ENCODE data around the gene AP2A1. TPM values are rescaled to one million over a fixed set of nuclear protein-coding genes. Genes with fewer than 3 reads are reported as not detected.

AP2A1 gene
- total RNA-seq, 2 experiments from 2014 or later = 83.4 to 84.5 TPM

DNA sequence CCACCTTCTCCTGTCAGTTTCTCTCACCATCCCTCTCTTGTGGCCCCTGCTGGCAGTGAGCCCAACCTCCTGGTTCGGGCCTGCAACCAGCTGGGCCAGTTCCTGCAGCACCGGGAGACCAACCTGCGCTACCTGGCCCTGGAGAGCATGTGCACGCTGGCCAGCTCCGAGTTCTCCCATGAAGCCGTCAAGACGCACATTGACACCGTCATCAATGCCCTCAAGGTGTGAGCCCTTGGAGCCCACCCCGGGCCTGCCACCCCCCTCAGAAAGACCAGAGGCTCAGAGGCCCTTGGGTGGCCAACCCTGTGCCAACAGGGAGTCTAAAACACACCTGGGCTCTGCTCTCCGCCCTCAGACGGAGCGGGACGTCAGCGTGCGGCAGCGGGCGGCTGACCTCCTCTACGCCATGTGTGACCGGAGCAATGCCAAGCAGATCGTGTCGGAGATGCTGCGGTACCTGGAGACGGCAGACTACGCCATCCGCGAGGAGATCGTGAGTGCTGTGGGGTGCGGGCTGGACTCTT is 32.5 kb downstream of the AP2A1 start:
- H3K4me1 Mint-ChIP-seq (ENCODE audit: low read depth) = no peaks in the 10 kb centered on the region
- intact Hi-C loops (cut with micrococcal nuclease) = no loop called here
- POLR2A ChIA-PET = interaction anchor here (1.0 kb wide), 1 partner anchor 13 kb away, joined by 4 read pairs; no protein-coding TSS in a partner anchor
- H3K27ac Mint-ChIP-seq = no peak overlapping the region
- TF ChIP-seq CTCF (IDR thresholded peaks at IDR 0.05) = no peak
- H3K27me3 Mint-ChIP-seq = no peaks in the 10 kb centered on the region
- H3K4me3 Mint-ChIP-seq = no peak overlapping the region
- DNase-seq (no peak), ATAC-seq (no peak)
- peaks cover 27% of the 10 kb centered on the region for H3K36me3 Mint-ChIP-seq (ENCODE audit: low read depth)
- H3K9me3 Mint-ChIP-seq = no peaks in the 10 kb centered on the region
- CTCF ChIA-PET = no interaction called here

DNA sequence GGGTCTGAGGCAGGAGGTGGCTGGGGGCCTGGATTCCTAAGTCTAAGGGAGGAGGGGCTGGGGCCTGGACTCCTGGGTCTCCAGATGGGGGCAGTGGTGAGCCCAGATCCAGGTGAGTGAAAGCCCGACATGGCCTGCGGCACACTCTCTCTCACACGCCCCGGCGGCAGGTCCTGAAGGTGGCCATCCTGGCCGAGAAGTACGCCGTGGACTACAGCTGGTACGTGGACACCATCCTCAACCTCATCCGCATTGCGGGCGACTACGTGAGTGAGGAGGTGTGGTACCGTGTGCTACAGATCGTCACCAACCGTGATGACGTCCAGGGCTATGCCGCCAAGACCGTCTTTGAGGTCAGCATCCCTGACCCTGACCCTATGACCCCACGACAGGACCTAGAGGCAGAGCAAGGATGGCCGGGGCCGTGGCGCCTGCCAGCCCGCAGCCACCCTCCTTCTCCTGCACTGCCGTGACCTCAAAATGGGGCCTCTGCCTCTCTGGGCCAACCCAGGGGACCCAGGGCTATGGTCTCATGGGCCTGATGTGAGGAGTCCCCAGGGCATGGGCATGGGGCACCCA is 33.1 kb downstream of the AP2A1 start:
- DNase-seq (peak; percentile 31), ATAC-seq (no peak)
- POLR2A ChIA-PET = no interaction called here
- TF ChIP-seq CTCF (IDR thresholded peaks at IDR 0.05) = peak; percentile 26
- no peaks in the 10 kb centered on the region for H3K9me3 Mint-ChIP-seq
- intact Hi-C loops (cut with micrococcal nuclease) = no loop called here
- H3K4me1 Mint-ChIP-seq (ENCODE audit: low read depth) = no peaks in the 10 kb centered on the region
- peaks cover 27% of the 10 kb centered on the region for H3K36me3 Mint-ChIP-seq (ENCODE audit: low read depth)
- H3K27me3 Mint-ChIP-seq = no peaks in the 10 kb centered on the region
- CTCF ChIA-PET = no interaction called here
- H3K27ac Mint-ChIP-seq = no peak overlapping the region
- H3K4me3 Mint-ChIP-seq = no peak overlapping the region

GRCh38 chr19:49800771-49801170 is 34.0 kb downstream of the AP2A1 start:
- POLR2A ChIA-PET = no interaction called here
- H3K27ac Mint-ChIP-seq = no peak overlapping the region
- no peaks in the 10 kb centered on the region for H3K27me3 Mint-ChIP-seq
- intact Hi-C loops (cut with micrococcal nuclease) = no loop called here
- H3K36me3 Mint-ChIP-seq (ENCODE audit: low read depth) = peaks cover 26% of the 10 kb centered on the region
- no peaks in the 10 kb centered on the region for H3K9me3 Mint-ChIP-seq
- TF ChIP-seq CTCF (IDR thresholded peaks at IDR 0.05) = no peak
- DNase-seq (no peak), ATAC-seq (no peak)
- CTCF ChIA-PET = no interaction called here
- no peaks in the 10 kb centered on the region for H3K4me1 Mint-ChIP-seq (ENCODE audit: low read depth)
- H3K4me3 Mint-ChIP-seq = no peak overlapping the region

GRCh38 chr19:49801401-49801888 is 34.6 kb downstream of the AP2A1 start:
- no peaks in the 10 kb centered on the region for H3K9me3 Mint-ChIP-seq
- no peaks in the 10 kb centered on the region for H3K4me1 Mint-ChIP-seq (ENCODE audit: low read depth)
- peaks cover 28% of the 10 kb centered on the region for H3K36me3 Mint-ChIP-seq (ENCODE audit: low read depth)
- DNase-seq (no peak), ATAC-seq (no peak)
- intact Hi-C loops (cut with micrococcal nuclease) = no loop called here
- TF ChIP-seq CTCF (IDR thresholded peaks at IDR 0.05) = no peak
- ChIA-PET POLR2A (no interaction called here), CTCF (no interaction called here)
- H3K27me3 Mint-ChIP-seq = no peaks in the 10 kb centered on the region
- H3K27ac Mint-ChIP-seq = no peak overlapping the region
- H3K4me3 Mint-ChIP-seq = no peak overlapping the region

- Mint-ChIP-seq H3K4me3 (no peak overlapping the region), H3K27me3 (no peaks in the 10 kb centered on the region), H3K9me3 (no peaks in the 10 kb centered on the region), H3K27ac (no peak overlapping the region), H3K36me3 (ENCODE audit: low read depth) (peaks cover 26% of the 10 kb centered on the region), H3K4me1 (ENCODE audit: low read depth) (no peaks in the 10 kb centered on the region)
- POLR2A ChIA-PET = no interaction called here
- CTCF ChIA-PET = no interaction called here
- DNase-seq = no peak
- intact Hi-C loops (cut with micrococcal nuclease) = no loop called here
- ATAC-seq = no peak
- TF ChIP-seq CTCF (IDR thresholded peaks at IDR 0.05) = no peak
Observed at GRCh38 chr19:49801966-49802661, 35.3 kb downstream of the AP2A1 start.

All from activated CD8-positive, alpha-beta T cell treated with anti-CD3 and anti-CD28 coated beads for 36 hours (primary cell).